C4-2B (cell line): ENCODE data around the gene SDHAF1.

Experiments used
- ZFX ChIP-seq: fragments of 450-650 bp; IDR thresholded peaks from 2 replicates; pipeline ENCODE4 v1.6.1; 2017
- TF ChIP-seq, protein P1 (sequence below): fragments of 450-650 bp; conservative IDR thresholded peaks from 2 replicates; pipeline ENCODE4 v1.5.1; 2017; ENCODE audit warnings: mild to moderate bottlenecking

GRCh38 chr19:35988824-35989223 is 6.2 kb upstream of the SDHAF1 start:
- TF ChIP-seq, protein P1, sequence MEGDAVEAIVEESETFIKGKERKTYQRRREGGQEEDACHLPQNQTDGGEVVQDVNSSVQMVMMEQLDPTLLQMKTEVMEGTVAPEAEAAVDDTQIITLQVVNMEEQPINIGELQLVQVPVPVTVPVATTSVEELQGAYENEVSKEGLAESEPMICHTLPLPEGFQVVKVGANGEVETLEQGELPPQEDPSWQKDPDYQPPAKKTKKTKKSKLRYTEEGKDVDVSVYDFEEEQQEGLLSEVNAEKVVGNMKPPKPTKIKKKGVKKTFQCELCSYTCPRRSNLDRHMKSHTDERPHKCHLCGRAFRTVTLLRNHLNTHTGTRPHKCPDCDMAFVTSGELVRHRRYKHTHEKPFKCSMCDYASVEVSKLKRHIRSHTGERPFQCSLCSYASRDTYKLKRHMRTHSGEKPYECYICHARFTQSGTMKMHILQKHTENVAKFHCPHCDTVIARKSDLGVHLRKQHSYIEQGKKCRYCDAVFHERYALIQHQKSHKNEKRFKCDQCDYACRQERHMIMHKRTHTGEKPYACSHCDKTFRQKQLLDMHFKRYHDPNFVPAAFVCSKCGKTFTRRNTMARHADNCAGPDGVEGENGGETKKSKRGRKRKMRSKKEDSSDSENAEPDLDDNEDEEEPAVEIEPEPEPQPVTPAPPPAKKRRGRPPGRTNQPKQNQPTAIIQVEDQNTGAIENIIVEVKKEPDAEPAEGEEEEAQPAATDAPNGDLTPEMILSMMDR: no peak
- TF ChIP-seq ZFX: no peak
